Astrocyte (in vitro differentiated cells and primary cell): ENCODE measurements around the gene GOLGA6L25.
"Not testable (repeated sequence)": the region's sequence is repeated elsewhere in the genome, so short reads cannot be mapped to it uniquely, and the experiment has no call there.

Experiments
- EZH2 ChIP-seq: IDR thresholded peaks from 2 replicates; pipeline ENCODE4 v1.6.1; 2012; ENCODE audit warnings: mild to moderate bottlenecking, low read length, inconsistent platforms; ENCODE audit not compliant: insufficient read depth
- TF ChIP-seq, protein P1 (sequence below): IDR thresholded peaks from 2 replicates; pipeline ENCODE4 v1.5.1; 2011; ENCODE audit warnings: low read depth, mild to moderate bottlenecking, inconsistent platforms, low read length, moderate library complexity; ENCODE audit not compliant: insufficient read depth

DNA sequence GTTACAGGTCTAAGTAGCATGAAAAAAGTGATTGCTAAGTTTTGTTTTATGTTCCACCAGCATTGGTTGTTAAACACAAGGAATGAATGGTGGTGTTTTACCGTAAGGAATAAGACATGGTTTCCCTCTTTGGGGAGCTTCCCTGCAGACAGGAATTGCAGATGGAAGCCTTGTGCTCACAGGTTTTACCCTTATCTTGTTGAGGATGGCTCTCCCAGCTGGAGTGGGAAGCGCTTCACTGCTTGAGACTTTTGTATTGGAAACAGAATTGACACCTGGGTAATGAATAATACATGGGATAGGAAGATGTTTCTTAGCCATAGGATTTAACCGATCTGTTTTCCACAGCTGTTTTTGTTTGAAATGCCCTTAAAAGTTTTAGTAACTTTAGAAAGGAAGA lies 39.0 kb downstream of the GOLGA6L25 start:
- TF ChIP-seq, protein P1, sequence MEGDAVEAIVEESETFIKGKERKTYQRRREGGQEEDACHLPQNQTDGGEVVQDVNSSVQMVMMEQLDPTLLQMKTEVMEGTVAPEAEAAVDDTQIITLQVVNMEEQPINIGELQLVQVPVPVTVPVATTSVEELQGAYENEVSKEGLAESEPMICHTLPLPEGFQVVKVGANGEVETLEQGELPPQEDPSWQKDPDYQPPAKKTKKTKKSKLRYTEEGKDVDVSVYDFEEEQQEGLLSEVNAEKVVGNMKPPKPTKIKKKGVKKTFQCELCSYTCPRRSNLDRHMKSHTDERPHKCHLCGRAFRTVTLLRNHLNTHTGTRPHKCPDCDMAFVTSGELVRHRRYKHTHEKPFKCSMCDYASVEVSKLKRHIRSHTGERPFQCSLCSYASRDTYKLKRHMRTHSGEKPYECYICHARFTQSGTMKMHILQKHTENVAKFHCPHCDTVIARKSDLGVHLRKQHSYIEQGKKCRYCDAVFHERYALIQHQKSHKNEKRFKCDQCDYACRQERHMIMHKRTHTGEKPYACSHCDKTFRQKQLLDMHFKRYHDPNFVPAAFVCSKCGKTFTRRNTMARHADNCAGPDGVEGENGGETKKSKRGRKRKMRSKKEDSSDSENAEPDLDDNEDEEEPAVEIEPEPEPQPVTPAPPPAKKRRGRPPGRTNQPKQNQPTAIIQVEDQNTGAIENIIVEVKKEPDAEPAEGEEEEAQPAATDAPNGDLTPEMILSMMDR, result not testable (repeated sequence)
- TF ChIP-seq EZH2, result not testable (repeated sequence)
